GM19099 (cell line): ENCODE data around the gene PSMF1.

Source experiments
- POLR2A ChIP-seq: IDR thresholded peaks from 3 replicates; pipeline ENCODE4 v1.6.1; 2011; ENCODE audit warnings: low read depth; ENCODE audit not compliant: insufficient read length; ENCODE audit errors: extremely low read depth

Gene PSMF1

GRCh38 chr20:1118336-1119127, at the start of gene PSMF1:
TSS of gene PSMF1 (plus strand) at chr20:1118602. CDS start at chr20:1118774, 172 bp downstream.
- TF ChIP-seq POLR2A, result peak; percentile 94

DNA sequence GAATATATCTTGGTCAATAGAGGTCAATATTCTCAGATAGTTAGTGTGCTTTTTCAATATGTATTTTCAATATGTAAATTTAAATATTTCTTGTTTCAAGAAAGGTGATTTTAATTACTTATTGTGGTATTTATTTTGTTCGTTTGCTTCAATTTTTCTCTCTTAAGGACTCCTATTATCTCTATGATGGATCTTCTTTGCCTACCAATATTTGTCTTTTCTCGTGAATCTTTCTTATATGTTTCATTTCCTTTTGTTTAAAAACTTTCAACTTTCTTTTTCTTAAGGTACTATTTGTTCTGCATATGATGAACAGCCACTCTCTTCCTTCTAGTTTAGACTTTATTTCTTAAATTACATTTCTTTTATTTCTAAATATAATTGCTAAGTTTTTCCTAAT, 46.1 kb upstream of the PSMF1 start:
- no peak for TF ChIP-seq POLR2A

DNA sequence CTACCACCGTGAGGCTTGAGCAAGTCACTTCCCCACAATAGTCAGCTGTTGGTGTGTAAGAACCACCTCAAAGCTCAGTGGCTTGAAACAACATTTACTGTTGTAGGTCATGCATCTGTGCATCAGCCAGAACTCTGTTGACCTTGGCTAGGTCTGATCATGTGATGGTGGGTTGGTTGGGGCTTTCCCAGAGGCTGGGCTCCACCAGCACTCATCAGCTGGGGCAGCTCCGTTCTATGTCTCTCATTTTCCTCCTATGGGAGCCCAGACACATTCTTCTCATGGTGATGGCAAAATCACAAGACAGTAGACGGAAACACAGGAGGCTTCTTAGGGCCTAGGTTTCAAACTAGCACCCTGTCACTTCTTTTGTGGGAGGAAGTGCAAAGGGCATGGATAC, 42.8 kb upstream of the PSMF1 start:
- no peak for TF ChIP-seq POLR2A

DNA sequence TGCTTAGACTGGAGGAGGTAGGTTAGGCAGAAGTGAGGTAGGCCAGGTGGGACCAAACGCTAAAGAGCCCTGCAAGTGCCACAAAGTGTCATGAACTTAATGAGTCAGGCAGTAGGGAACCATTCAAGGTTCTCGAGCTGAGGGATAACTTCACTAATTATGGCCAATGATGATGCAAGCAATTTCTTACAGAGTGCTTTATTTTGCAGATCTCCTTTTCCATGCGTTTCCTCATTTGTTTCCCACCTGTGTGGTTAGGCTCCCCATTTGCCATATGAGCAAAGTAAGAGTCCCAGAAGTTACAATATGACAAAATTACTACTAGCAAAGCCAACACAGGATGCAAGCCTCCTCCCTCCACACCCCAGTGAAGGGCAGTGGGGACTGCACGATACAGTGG, 36.5 kb upstream of the PSMF1 start:
- no peak for TF ChIP-seq POLR2A

GRCh38 chr20:1083431-1084080, 34.8 kb upstream of the PSMF1 start:
- TF ChIP-seq POLR2A, result no peak

DNA sequence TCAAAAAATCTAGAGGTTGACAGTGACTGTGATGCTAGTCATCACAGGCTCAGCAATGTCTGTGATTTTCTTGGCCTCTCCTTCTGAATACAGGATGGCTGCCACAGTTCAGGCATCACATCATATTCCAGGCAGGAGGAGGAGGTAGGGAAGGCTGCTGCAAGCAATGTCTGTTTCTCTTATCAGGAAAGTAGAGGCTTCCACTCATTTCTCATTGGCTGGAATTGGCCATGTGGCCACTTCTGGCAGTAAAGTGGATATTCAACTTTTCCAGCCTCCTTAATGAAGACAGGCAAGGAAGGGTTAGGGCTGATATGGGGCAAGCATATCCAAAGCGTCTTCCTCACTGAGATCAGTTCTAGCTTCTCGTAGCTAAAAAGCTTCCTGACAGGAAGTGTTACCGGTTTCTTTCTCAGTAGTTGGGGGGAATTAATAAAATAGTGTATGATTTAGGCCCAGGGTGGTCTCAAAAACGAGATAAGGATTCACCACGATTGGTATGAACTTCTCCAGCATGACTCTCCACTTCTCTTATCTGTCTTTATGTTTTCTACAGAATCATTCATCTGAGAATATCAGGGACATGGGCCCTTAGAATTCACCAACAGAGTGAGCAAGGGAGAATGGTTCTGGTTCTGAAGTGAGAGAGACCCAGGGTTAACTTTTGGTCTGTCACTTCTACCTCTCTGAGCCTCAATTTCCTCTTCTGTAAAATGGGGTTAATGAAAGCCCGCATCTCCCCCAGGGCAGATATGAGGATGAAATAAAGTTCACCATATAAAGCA, 32.7 kb upstream of the PSMF1 start:
- TF ChIP-seq POLR2A, result no peak

DNA sequence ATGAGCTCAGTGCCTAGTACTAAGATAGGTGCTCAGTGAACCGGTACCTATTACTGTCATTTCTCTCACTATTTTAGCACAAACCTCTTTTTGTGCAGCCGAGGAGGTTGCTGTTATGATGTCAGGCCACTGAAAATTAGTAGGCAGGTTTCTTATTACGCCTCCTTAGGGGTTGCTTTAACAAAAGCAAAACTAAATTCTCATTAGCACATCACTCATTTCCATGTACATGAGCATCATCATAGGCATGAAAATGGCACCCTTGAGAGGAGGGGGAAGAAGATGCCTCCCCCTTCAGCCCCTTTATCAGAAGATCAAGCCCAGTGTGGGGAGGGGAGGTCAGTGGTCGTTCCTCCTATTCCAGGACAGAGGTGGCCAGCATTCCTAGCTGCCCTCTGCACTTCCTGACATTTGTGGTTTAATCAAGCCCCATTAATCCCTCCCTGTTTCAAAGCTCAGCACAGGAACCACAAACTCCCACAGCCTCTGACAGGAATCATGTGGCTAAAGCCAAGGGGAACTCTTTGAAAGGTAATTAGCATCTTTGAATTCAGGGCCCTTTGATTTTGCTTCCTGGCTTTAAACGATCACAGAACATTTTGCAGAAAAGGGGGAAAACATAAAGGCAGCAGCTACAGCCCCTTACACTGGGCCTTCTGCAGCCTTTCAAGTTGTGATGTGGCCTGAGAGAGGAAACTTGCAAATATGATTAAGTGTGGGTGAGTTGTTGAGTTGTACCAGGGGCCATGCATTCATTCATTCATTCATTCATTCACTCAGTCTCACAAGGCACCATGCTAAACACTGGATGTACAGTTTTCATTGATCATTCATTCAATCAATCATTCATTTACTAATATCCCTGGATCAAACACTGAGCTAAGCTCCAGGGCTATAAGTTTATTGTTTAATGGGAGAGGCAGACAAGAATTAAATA, 31.9 kb upstream of the PSMF1 start:
- no peak for TF ChIP-seq POLR2A

DNA sequence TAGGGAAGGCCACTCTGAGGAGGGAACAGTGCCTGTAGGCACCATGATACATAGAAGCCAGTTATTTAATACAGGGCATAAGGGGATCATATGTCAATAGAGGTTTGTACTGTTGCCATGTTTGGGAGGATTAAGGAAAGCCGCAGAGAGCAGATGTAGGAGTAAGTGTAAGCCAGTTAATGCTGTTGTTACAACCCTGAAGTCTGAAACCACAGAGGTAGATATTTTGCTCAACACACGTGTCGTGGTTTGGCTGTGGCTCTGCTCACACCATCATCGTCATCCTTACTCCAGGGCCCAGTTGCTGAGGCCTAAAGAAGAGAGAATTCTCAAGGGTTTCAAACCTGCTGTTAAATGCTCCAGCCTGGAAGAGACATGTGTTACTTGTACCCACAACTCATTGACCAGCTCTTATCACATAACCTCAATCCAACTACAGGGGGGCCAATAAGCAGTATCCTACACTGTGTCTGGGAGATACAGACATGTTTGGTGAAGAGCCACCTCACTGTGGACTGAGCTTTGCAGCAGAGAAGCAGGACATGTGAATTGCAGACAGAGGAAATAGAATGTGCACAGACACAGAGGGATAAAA, 31.0 kb upstream of the PSMF1 start:
- no peak for TF ChIP-seq POLR2A

DNA sequence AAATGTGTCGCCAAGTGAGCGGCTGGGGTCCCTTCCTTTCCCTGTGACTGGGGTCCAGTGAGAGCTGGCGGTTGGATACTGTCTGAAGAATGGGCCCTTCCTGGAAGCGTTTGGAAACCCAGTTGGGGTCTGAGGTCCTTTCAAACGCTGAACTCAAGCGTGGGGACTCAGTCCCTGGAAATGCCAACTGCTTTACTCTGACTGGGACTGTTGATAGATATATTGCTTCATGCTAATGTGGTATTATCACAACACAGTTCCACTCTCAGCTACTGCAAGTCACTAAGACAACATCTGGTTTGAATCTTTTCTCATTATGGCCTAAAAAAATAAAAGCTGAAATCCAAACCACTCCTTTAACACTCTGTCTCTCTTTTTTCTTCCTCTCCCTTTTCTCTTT, 23.7 kb upstream of the PSMF1 start:
- no peak for TF ChIP-seq POLR2A

DNA sequence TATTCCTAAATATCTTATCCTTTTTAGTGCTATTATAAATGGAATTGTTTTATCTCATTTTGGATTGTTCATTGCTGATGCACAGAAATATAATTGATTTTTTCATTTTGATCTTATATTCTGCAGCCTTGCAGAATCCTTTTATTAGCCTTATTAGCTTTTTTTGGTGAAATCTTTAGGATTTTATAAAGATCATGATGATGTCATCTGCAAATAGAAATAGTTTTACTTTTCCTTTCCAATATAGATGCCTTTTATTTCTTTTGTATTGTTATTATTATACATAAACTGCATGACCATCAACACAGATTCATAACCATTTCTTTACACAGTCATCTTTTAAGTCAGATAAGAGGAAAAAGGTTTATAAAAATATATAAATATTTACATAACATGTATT, 16.9 kb upstream of the PSMF1 start:
- TF ChIP-seq POLR2A, result no peak

DNA sequence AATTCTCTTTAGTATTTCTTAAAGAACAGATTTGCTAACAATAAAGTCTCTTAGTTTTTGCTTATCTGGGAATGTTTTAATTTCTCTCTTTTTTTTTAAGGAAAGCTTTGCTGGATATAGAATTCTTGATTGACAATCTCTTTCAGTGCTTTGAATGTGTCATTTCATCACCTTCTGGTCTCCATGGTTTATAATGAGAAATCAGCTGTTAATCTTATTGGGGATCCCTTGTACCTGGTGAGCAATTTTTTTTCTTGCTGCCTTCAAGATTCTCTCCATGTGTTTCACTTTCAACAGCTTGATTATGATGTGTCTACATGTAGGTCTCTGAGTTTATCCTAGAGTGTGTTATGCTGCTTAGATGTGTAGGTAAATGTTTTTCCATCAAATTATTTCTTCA, 16.4 kb upstream of the PSMF1 start:
- no peak for TF ChIP-seq POLR2A

DNA sequence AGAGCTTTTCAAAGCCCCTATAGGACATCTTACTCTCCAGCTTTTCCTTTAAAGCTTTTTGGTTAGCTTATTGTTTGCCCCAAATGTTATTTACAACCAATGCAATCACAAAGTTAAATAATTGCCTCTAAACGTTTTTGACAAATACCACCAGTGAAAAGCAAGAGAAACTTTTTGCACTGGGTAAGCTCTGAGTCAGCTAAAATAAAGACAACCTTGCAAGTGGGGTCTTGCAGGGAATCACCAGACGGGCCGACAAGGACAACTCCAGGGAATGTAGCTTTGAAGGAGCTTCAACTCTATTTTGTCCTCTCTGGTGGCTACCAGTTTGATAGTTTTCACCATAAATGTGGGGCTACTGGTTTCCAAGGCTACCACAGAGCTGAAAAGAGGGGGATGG, 14.7 kb upstream of the PSMF1 start:
- no peak for TF ChIP-seq POLR2A

- TF ChIP-seq POLR2A, result no peak
Measured at GRCh38 chr20:1105599-1106194, 12.7 kb upstream of the PSMF1 start.

DNA sequence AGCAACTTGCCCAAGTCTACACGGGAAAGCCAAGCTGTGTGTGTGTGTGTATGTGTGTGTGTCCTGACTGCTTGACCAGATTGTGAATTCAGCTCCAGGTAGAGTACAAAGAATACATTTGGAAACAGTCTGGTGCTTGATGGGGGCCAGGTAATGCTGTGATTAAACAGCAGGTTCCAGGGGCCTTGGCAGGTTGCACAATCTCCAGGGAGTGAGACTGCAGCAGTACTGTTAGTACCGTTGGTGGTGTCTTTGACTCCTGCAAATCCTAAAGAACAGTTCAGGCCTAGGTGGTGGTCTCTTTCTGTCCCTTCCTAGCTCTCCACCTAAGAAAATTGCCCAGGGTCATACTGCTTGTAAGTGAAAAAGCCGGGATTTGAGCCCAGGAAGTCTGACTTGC, 11.2 kb upstream of the PSMF1 start:
- no peak for TF ChIP-seq POLR2A
